CD4-positive, CD25-positive, alpha-beta regulatory T cell (primary cell): ENCODE data around the gene GAB2. TPM values are rescaled to one million over a fixed set of nuclear protein-coding genes. Genes with fewer than 3 reads are reported as not detected.

Experiments
- ATAC-seq, 2 donors: fragments of 150-1000 bp; cut with Tn5 transposase; one replicate each; pipeline ENCODE4 v1.10.0; 2021; ENCODE audit warnings: low read depth in 2 of 2, moderate number of reproducible peaks in 2 of 2, moderate library complexity in 1 of 2
- DNase-seq, 3 donors: peaks; one replicate each; pipeline versions ENCODE4 v3.0.0 to v3.0.0-alpha.2; 2012 to 2022; ENCODE audit warnings: mixed read lengths in 1 of 3
- H3K27ac ChIP-seq: one replicate; pipeline ENCODE4 v1.7.0; 2013; ENCODE audit warnings: mild to moderate bottlenecking, low read length; ENCODE audit not compliant: insufficient read depth, poor library complexity, severe bottlenecking
- H3K27me3 ChIP-seq: one replicate; pipeline ENCODE4 v1.7.0; 2013; ENCODE audit warnings: low read length; ENCODE audit not compliant: control insufficient read depth, insufficient read depth
- H3K36me3 ChIP-seq: one replicate; pipeline ENCODE4 v1.7.0; 2013; ENCODE audit warnings: mild to moderate bottlenecking, low read length, moderate library complexity; ENCODE audit not compliant: control insufficient read depth, insufficient read depth
- H3K4me1 ChIP-seq: 2 replicates; pipeline ENCODE4 v1.7.0; 2013; ENCODE audit warnings: mild to moderate bottlenecking, low read length; ENCODE audit not compliant: insufficient read depth, control insufficient read depth, poor library complexity, severe bottlenecking
- H3K4me3 ChIP-seq: one replicate; pipeline ENCODE4 v1.7.0; 2013; ENCODE audit warnings: low read depth, mild to moderate bottlenecking, low read length, moderate library complexity
- H3K9me3 ChIP-seq, 2 experiments: 1 replicate in 1 of 2; 2 replicates in 1 of 2; pipeline ENCODE4 v1.7.0; 2013; ENCODE audit warnings: low read length in 2 of 2, mild to moderate bottlenecking in 1 of 2, moderate library complexity in 1 of 2; ENCODE audit not compliant: control insufficient read depth in 2 of 2
- H3K27ac Mint-ChIP-seq, 3 donors: one replicate each; pipeline ENCODE4 v1.8.0; 2020 to 2022; ENCODE audit warnings: mild to moderate bottlenecking in 3 of 3, mixed read lengths in 3 of 3, moderate library complexity in 2 of 3
- H3K27me3 Mint-ChIP-seq: one replicate; pipeline ENCODE4 v1.8.0; 2022; ENCODE audit warnings: mild to moderate bottlenecking, mixed read lengths
- H3K36me3 Mint-ChIP-seq: one replicate; pipeline ENCODE4 v1.8.0; 2020; ENCODE audit warnings: mixed read lengths
- H3K4me1 Mint-ChIP-seq, 4 donors: one replicate each; pipeline ENCODE4 v1.8.0; 2020 to 2022; ENCODE audit warnings: mixed read lengths in 4 of 4, mild to moderate bottlenecking in 1 of 4
- H3K4me3 Mint-ChIP-seq, 4 donors: one replicate each; pipeline ENCODE4 v1.8.0; 2020 to 2022; ENCODE audit warnings: mild to moderate bottlenecking in 4 of 4, mixed read lengths in 4 of 4, moderate library complexity in 3 of 4
- H3K9me3 Mint-ChIP-seq, 7 donors: one replicate each; pipeline ENCODE4 v1.8.0; 2020 to 2022; ENCODE audit warnings: mixed read lengths in 7 of 7, mild to moderate bottlenecking in 3 of 7, moderate library complexity in 2 of 7
- polyA plus RNA-seq, 4 donors: library from polyadenylated mRNA; unstranded; fragments of 300-500 nt; fragmentation: Illumina TruSeq; gene quantifications; one replicate each; pipeline ENCODE4 v1.2.3, GENCODE V29; 2021
- total RNA-seq: library from RNA; stranded (reverse); gene quantifications from one replicate; pipeline ENCODE4 v1.2.3, GENCODE V29; 2022

The GAB2 gene
- total and polyA plus RNA-seq, 5 donors from 2014 or later = 0.05 to 15.7 (median 0.56) TPM

- DNase-seq (no peak), ATAC-seq (no peak)
- H3K9me3 Mint-ChIP-seq = no peaks in the 10 kb centered on the region
- no peaks in the 10 kb centered on the region for H3K27me3 Mint-ChIP-seq
- peaks cover 28% of the 10 kb centered on the region for H3K4me1 ChIP-seq
- no peaks in the 10 kb centered on the region for H3K27me3 ChIP-seq
- H3K4me3 ChIP-seq = no peak overlapping the region
- H3K36me3 Mint-ChIP-seq = peaks cover 5% of the 10 kb centered on the region
- no peaks in the 10 kb centered on the region for H3K9me3 ChIP-seq
- H3K36me3 ChIP-seq = peaks cover 2% of the 10 kb centered on the region
- peaks cover 19 to 51% (median 28%) of the 10 kb centered on the region in 4 donors for H3K4me1 Mint-ChIP-seq
- peak overlapping the region; percentile 94 to 99 (median 94) for H3K27ac Mint-ChIP-seq
- H3K4me3 Mint-ChIP-seq = no peak overlapping the region
- no peak overlapping the region for H3K27ac ChIP-seq
Measured at GRCh38 chr11:78200553-78200952, 217.1 kb downstream of the GAB2 start.

- Mint-ChIP-seq H3K4me1 (peaks cover 19 to 48% (median 28%) of the 10 kb centered on the region in 4 donors), H3K9me3 (no peaks in the 10 kb centered on the region), H3K27me3 (no peaks in the 10 kb centered on the region), H3K27ac (peak overlapping the region in 2 of 3 donors; percentile 66 to 87), H3K36me3 (peaks cover 5% of the 10 kb centered on the region), H3K4me3 (no peak overlapping the region)
- Histone ChIP-seq H3K27me3 (no peaks in the 10 kb centered on the region), H3K27ac (no peak overlapping the region), H3K4me1 (peaks cover 28% of the 10 kb centered on the region), H3K4me3 (no peak overlapping the region), H3K9me3 (no peaks in the 10 kb centered on the region), H3K36me3 (peaks cover 2% of the 10 kb centered on the region)
- ATAC-seq (no peak), DNase-seq (no peak)
Measured at GRCh38 chr11:78200061-78200460, 217.6 kb downstream of the GAB2 start.

GRCh38 chr11:78199653-78200015 is 218.0 kb downstream of the GAB2 start:
- no peak for DNase-seq
- Histone ChIP-seq H3K4me3 (no peak overlapping the region), H3K4me1 (peaks cover 28% of the 10 kb centered on the region), H3K9me3 (no peaks in the 10 kb centered on the region), H3K36me3 (peaks cover 2% of the 10 kb centered on the region), H3K27me3 (no peaks in the 10 kb centered on the region), H3K27ac (no peak overlapping the region)
- H3K27ac Mint-ChIP-seq = peak overlapping the region in 2 of 3 donors; percentile 66 to 87
- H3K4me3 Mint-ChIP-seq = no peak overlapping the region
- ATAC-seq = no peak
- H3K36me3 Mint-ChIP-seq = peaks cover 5% of the 10 kb centered on the region
- H3K27me3 Mint-ChIP-seq = no peaks in the 10 kb centered on the region
- H3K9me3 Mint-ChIP-seq = no peaks in the 10 kb centered on the region
- peaks cover 19 to 44% (median 26%) of the 10 kb centered on the region in 4 donors for H3K4me1 Mint-ChIP-seq

- Mint-ChIP-seq H3K27ac (peak overlapping the region in 2 of 3 donors; percentile 59 to 89), H3K4me3 (peak overlapping the region in 1 of 4 donors; percentile 16), H3K4me1 (peaks cover 19 to 39% (median 26%) of the 10 kb centered on the region in 4 donors), H3K36me3 (peaks cover 5% of the 10 kb centered on the region), H3K9me3 (no peaks in the 10 kb centered on the region), H3K27me3 (no peaks in the 10 kb centered on the region)
- no peaks in the 10 kb centered on the region for H3K27me3 ChIP-seq
- H3K9me3 ChIP-seq = no peaks in the 10 kb centered on the region
- DNase-seq (no peak), ATAC-seq (no peak)
- no peak overlapping the region for H3K4me3 ChIP-seq
- peaks cover 2% of the 10 kb centered on the region for H3K36me3 ChIP-seq
- peaks cover 27% of the 10 kb centered on the region for H3K4me1 ChIP-seq
- H3K27ac ChIP-seq = no peak overlapping the region
Measured at GRCh38 chr11:78199015-78199652, 218.5 kb downstream of the GAB2 start.

GRCh38 chr11:78197816-78198215 is 219.8 kb downstream of the GAB2 start:
- ATAC-seq = no peak
- peaks cover 2% of the 10 kb centered on the region for H3K36me3 ChIP-seq
- H3K4me1 ChIP-seq = peaks cover 17% of the 10 kb centered on the region
- H3K9me3 ChIP-seq = no peaks in the 10 kb centered on the region
- H3K27me3 ChIP-seq = no peaks in the 10 kb centered on the region
- Mint-ChIP-seq H3K27me3 (no peaks in the 10 kb centered on the region), H3K4me3 (no peak overlapping the region), H3K4me1 (peaks cover 16 to 37% (median 30%) of the 10 kb centered on the region in 4 donors), H3K27ac (no peak overlapping the region), H3K36me3 (peaks cover 5% of the 10 kb centered on the region), H3K9me3 (no peaks in the 10 kb centered on the region)
- no peak overlapping the region for H3K4me3 ChIP-seq
- DNase-seq = no peak
- H3K27ac ChIP-seq = no peak overlapping the region

GRCh38 chr11:78196661-78197091 is 220.9 kb downstream of the GAB2 start:
- no peak overlapping the region for H3K4me3 Mint-ChIP-seq
- H3K36me3 Mint-ChIP-seq = peaks cover 5% of the 10 kb centered on the region
- Histone ChIP-seq H3K36me3 (peaks cover 2% of the 10 kb centered on the region), H3K4me3 (no peak overlapping the region), H3K9me3 (no peaks in the 10 kb centered on the region), H3K27ac (no peak overlapping the region), H3K27me3 (no peaks in the 10 kb centered on the region), H3K4me1 (peaks cover 6% of the 10 kb centered on the region)
- H3K27me3 Mint-ChIP-seq = no peaks in the 10 kb centered on the region
- H3K9me3 Mint-ChIP-seq = no peaks in the 10 kb centered on the region
- H3K4me1 Mint-ChIP-seq = peaks cover 9 to 32% (median 26%) of the 10 kb centered on the region in 4 donors
- ATAC-seq (no peak), DNase-seq (no peak)
- H3K27ac Mint-ChIP-seq = no peak overlapping the region

- Mint-ChIP-seq H3K4me3 (peak overlapping the region in 1 of 4 donors; percentile 84), H3K36me3 (peaks cover 4% of the 10 kb centered on the region), H3K9me3 (no peaks in the 10 kb centered on the region), H3K27ac (no peak overlapping the region), H3K27me3 (no peaks in the 10 kb centered on the region), H3K4me1 (peaks cover 5 to 32% (median 24%) of the 10 kb centered on the region in 4 donors)
- peaks cover 4% of the 10 kb centered on the region for H3K4me1 ChIP-seq
- no peaks in the 10 kb centered on the region for H3K9me3 ChIP-seq
- H3K27me3 ChIP-seq = no peaks in the 10 kb centered on the region
- no peak overlapping the region for H3K4me3 ChIP-seq
- ATAC-seq = no peak
- H3K27ac ChIP-seq = no peak overlapping the region
- DNase-seq = no peak
- peaks cover 2% of the 10 kb centered on the region for H3K36me3 ChIP-seq
Measured at GRCh38 chr11:78195917-78196560, 221.6 kb downstream of the GAB2 start.
